ENCODE results near the gene EIF3D. TPM values are rescaled to one million over a fixed set of nuclear protein-coding genes. Genes with fewer than 3 reads are reported as not detected.

Gene EIF3D
- total and polyA plus RNA-seq, 9 of the 15 experiments (the other 6 are each of a cell fraction or from before 2014, with no cell fraction given): 191 to 422 (median 279) TPM

DNA sequence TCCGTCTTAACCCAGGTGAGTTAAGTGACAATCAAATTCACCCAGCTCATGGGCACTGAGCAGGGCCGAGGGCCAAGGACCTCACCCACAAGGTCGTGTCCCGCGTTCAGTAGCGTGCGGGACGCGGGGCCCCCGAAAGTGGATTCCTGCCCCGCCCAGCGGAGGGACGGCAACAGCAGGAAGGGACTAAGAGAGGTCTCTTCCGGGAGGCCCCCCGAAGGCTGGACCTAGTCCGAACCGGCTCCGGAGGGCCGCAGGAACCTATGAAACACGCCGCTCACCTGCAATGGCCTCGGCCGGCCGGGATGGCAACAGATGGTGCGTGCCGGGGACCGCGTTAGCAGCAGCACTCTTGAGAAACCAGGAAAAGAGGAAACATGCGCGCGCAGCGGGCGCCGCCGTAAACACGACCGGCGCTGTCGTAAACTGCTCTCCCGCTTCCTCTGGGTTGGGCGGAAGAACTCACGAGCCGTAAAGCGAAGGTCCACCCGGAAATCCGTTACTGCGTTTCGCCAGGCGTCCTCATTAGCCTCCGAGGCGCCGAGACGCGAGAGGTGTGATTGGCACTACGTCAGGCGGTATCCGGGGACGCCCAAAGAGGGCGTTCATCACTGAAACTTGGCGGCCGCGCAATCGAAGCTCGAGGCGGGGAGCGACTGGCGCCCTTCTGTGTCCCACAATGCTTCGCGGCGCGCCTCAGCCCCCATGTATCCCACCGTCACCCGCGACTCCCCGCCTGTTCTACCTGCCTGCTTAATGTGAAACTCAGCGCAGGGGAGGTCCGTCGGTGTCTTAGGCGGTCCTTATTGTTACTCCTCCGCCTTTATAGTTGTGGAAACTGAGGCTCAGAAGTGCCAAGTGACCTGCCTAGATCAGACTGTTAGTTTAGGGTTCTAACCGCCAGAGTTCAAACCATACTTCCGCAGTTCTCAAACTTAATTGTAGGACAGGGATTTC is at the start of gene EIF3D (continued):
- TF ChIP-seq, protein P1, sequence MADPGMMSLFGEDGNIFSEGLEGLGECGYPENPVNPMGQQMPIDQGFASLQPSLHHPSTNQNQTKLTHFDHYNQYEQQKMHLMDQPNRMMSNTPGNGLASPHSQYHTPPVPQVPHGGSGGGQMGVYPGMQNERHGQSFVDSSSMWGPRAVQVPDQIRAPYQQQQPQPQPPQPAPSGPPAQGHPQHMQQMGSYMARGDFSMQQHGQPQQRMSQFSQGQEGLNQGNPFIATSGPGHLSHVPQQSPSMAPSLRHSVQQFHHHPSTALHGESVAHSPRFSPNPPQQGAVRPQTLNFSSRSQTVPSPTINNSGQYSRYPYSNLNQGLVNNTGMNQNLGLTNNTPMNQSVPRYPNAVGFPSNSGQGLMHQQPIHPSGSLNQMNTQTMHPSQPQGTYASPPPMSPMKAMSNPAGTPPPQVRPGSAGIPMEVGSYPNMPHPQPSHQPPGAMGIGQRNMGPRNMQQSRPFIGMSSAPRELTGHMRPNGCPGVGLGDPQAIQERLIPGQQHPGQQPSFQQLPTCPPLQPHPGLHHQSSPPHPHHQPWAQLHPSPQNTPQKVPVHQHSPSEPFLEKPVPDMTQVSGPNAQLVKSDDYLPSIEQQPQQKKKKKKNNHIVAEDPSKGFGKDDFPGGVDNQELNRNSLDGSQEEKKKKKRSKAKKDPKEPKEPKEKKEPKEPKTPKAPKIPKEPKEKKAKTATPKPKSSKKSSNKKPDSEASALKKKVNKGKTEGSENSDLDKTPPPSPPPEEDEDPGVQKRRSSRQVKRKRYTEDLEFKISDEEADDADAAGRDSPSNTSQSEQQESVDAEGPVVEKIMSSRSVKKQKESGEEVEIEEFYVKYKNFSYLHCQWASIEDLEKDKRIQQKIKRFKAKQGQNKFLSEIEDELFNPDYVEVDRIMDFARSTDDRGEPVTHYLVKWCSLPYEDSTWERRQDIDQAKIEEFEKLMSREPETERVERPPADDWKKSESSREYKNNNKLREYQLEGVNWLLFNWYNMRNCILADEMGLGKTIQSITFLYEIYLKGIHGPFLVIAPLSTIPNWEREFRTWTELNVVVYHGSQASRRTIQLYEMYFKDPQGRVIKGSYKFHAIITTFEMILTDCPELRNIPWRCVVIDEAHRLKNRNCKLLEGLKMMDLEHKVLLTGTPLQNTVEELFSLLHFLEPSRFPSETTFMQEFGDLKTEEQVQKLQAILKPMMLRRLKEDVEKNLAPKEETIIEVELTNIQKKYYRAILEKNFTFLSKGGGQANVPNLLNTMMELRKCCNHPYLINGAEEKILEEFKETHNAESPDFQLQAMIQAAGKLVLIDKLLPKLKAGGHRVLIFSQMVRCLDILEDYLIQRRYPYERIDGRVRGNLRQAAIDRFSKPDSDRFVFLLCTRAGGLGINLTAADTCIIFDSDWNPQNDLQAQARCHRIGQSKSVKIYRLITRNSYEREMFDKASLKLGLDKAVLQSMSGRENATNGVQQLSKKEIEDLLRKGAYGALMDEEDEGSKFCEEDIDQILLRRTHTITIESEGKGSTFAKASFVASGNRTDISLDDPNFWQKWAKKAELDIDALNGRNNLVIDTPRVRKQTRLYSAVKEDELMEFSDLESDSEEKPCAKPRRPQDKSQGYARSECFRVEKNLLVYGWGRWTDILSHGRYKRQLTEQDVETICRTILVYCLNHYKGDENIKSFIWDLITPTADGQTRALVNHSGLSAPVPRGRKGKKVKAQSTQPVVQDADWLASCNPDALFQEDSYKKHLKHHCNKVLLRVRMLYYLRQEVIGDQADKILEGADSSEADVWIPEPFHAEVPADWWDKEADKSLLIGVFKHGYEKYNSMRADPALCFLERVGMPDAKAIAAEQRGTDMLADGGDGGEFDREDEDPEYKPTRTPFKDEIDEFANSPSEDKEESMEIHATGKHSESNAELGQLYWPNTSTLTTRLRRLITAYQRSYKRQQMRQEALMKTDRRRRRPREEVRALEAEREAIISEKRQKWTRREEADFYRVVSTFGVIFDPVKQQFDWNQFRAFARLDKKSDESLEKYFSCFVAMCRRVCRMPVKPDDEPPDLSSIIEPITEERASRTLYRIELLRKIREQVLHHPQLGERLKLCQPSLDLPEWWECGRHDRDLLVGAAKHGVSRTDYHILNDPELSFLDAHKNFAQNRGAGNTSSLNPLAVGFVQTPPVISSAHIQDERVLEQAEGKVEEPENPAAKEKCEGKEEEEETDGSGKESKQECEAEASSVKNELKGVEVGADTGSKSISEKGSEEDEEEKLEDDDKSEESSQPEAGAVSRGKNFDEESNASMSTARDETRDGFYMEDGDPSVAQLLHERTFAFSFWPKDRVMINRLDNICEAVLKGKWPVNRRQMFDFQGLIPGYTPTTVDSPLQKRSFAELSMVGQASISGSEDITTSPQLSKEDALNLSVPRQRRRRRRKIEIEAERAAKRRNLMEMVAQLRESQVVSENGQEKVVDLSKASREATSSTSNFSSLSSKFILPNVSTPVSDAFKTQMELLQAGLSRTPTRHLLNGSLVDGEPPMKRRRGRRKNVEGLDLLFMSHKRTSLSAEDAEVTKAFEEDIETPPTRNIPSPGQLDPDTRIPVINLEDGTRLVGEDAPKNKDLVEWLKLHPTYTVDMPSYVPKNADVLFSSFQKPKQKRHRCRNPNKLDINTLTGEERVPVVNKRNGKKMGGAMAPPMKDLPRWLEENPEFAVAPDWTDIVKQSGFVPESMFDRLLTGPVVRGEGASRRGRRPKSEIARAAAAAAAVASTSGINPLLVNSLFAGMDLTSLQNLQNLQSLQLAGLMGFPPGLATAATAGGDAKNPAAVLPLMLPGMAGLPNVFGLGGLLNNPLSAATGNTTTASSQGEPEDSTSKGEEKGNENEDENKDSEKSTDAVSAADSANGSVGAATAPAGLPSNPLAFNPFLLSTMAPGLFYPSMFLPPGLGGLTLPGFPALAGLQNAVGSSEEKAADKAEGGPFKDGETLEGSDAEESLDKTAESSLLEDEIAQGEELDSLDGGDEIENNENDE (IDR thresholded peaks at IDR 0.05; ENCODE audit: low read depth, low read length): no peak
- TF ChIP-seq KAT8 (IDR thresholded peaks at IDR 0.05; ENCODE audit: low read depth) (no peak), RHOXF2B (CRISPR knock-in tag; conservative IDR thresholded peaks at IDR 0.05) (no peak), ZKSCAN1 (IDR thresholded peaks at IDR 0.05; ENCODE audit: low read depth, low read length) (no peak), YY1 (IDR thresholded peaks at IDR 0.05; ENCODE audit: borderline replicate concordance in 1 of 3, control insufficient read depth in 1 of 3, extremely low read depth in 1 of 3, insufficient read depth in 3 of 3, insufficient read length in 1 of 3, insufficient replicate concordance in 2 of 3, low read depth in 1 of 3, low read length in 2 of 3) (peak in 2 of 3 experiments; percentile 52 to 70), PTTG1 (tag; IDR thresholded peaks at IDR 0.05; ENCODE audit: low read depth) (no peak), RBM14 (IDR thresholded peaks at IDR 0.05; ENCODE audit: borderline replicate concordance, insufficient read depth, low read depth, low read length) (no peak), MYNN (IDR thresholded peaks at IDR 0.05) (no peak), MYNN (CRISPR knock-in tag; IDR thresholded peaks at IDR 0.05) (no peak)
- TF ChIP-seq, protein P2, sequence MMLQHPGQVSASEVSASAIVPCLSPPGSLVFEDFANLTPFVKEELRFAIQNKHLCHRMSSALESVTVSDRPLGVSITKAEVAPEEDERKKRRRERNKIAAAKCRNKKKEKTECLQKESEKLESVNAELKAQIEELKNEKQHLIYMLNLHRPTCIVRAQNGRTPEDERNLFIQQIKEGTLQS (IDR thresholded peaks at IDR 0.05): no peak
- TF ChIP-seq, protein P2 (CRISPR knock-in tag; conservative IDR thresholded peaks at IDR 0.05): no peak
- TF ChIP-seq, protein P3, sequence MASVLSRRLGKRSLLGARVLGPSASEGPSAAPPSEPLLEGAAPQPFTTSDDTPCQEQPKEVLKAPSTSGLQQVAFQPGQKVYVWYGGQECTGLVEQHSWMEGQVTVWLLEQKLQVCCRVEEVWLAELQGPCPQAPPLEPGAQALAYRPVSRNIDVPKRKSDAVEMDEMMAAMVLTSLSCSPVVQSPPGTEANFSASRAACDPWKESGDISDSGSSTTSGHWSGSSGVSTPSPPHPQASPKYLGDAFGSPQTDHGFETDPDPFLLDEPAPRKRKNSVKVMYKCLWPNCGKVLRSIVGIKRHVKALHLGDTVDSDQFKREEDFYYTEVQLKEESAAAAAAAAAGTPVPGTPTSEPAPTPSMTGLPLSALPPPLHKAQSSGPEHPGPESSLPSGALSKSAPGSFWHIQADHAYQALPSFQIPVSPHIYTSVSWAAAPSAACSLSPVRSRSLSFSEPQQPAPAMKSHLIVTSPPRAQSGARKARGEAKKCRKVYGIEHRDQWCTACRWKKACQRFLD (CRISPR knock-in tag; IDR thresholded peaks at IDR 0.05): no peak; the same call in 1 of the 2 replicates

Data from K562 (cell line).